B cell (primary cell): ENCODE measurements around the gene ZNF761.

ENCODE experiments used
- EZH2 ChIP-seq: IDR thresholded peaks from 2 replicates; pipeline ENCODE4 v1.6.1; 2012; ENCODE audit warnings: borderline replicate concordance, low read depth, mild to moderate bottlenecking, moderate library complexity, low read length; ENCODE audit not compliant: insufficient read depth, poor library complexity, severe bottlenecking
- TF ChIP-seq, protein P1 (sequence below): fragments of 200-600 bp; IDR thresholded peaks from one replicate; pipeline ENCODE4 v1.8.0; 2022; ENCODE audit warnings: antibody characterized with exemption, mild to moderate bottlenecking

DNA sequence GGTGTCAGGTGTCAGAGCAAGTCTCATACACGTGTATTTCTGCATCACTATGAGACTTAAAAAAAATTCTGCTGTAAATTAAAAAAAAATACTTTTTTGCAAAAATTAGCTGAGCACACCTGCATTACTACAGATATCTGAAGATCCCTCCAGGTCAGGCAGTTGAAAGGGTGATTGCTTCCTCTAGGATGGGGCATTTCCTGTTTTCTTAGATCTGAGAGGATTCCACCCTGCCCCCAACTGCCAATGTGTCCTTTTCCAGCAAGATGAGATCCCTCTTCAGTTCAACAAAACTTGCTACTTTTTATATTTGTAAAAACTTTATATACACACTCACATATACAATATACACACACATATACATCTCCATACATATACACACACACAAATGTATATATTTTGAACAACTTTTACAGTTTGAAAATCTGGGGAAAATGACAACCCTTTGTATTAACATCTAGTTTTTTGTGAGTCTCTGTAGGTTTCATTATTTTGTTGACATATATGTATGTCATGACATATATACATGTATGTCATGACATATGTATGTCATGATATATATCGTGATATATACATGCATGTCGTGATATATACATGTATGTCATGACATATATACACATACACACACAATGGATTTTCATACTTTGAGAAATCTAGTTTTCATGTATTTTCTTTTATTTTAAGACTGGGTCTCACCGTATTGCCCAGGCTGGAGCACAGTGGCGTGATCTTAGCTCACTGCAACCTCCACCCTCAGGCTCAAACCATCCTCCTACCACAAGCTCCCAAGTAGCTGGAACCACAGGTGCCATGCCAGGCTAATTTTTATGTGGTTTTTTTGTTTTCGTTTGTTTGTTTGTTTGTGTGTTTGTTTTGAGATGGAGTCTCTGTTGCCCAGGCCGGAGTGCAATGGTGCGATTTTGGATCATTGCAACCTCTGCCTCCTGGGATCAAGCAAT, 53.5 kb downstream of the ZNF761 start:
- TF ChIP-seq, protein P1, sequence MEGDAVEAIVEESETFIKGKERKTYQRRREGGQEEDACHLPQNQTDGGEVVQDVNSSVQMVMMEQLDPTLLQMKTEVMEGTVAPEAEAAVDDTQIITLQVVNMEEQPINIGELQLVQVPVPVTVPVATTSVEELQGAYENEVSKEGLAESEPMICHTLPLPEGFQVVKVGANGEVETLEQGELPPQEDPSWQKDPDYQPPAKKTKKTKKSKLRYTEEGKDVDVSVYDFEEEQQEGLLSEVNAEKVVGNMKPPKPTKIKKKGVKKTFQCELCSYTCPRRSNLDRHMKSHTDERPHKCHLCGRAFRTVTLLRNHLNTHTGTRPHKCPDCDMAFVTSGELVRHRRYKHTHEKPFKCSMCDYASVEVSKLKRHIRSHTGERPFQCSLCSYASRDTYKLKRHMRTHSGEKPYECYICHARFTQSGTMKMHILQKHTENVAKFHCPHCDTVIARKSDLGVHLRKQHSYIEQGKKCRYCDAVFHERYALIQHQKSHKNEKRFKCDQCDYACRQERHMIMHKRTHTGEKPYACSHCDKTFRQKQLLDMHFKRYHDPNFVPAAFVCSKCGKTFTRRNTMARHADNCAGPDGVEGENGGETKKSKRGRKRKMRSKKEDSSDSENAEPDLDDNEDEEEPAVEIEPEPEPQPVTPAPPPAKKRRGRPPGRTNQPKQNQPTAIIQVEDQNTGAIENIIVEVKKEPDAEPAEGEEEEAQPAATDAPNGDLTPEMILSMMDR = no peak
- no peak for TF ChIP-seq EZH2
